22Rv1 (cell line): ENCODE measurements around the gene MBTD1.

Source experiments
- ZFX ChIP-seq: fragments of 450-650 bp; IDR thresholded peaks from 2 replicates; pipeline ENCODE4 v1.6.1; 2017; ENCODE audit warnings: antibody characterized with exemption, borderline replicate concordance
- TF ChIP-seq, protein P1 (sequence below): fragments of 450-650 bp; IDR thresholded peaks from 2 replicates; pipeline ENCODE4 v1.5.1; 2017; ENCODE audit warnings: mild to moderate bottlenecking

DNA sequence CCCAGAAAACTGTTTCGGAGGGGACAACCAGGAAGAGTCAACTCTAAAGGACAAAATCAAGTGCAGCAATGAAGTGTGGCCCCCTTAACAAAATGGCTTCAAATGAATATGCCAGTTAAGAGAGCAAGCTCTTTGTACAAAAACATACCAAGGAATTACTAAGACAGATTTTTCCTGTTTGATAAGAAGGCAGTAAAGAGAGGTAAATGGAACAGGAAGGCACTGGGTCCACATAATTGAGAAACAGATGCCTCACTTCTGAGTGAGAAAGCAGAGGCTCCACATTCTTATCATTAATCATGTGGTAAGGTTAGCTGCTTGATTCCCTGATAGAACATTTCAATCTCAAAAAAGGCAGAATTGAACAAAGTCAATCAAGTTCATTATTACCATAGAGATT lies 44.9 kb downstream of the MBTD1 start:
- TF ChIP-seq, protein P1, sequence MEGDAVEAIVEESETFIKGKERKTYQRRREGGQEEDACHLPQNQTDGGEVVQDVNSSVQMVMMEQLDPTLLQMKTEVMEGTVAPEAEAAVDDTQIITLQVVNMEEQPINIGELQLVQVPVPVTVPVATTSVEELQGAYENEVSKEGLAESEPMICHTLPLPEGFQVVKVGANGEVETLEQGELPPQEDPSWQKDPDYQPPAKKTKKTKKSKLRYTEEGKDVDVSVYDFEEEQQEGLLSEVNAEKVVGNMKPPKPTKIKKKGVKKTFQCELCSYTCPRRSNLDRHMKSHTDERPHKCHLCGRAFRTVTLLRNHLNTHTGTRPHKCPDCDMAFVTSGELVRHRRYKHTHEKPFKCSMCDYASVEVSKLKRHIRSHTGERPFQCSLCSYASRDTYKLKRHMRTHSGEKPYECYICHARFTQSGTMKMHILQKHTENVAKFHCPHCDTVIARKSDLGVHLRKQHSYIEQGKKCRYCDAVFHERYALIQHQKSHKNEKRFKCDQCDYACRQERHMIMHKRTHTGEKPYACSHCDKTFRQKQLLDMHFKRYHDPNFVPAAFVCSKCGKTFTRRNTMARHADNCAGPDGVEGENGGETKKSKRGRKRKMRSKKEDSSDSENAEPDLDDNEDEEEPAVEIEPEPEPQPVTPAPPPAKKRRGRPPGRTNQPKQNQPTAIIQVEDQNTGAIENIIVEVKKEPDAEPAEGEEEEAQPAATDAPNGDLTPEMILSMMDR = no peak
- TF ChIP-seq ZFX = no peak
